AG08396 (cell line): ENCODE results near the gene BLCAP.
"Not testable (repeated sequence)": the region's sequence is repeated elsewhere in the genome, so short reads cannot be mapped to it uniquely, and the experiment has no call there.

Source experiments
- DNase-seq: peaks from one replicate; pipeline ENCODE4 v3.0.0; 2012; ENCODE audit warnings: low spot score, mixed read lengths

Gene BLCAP

DNA sequence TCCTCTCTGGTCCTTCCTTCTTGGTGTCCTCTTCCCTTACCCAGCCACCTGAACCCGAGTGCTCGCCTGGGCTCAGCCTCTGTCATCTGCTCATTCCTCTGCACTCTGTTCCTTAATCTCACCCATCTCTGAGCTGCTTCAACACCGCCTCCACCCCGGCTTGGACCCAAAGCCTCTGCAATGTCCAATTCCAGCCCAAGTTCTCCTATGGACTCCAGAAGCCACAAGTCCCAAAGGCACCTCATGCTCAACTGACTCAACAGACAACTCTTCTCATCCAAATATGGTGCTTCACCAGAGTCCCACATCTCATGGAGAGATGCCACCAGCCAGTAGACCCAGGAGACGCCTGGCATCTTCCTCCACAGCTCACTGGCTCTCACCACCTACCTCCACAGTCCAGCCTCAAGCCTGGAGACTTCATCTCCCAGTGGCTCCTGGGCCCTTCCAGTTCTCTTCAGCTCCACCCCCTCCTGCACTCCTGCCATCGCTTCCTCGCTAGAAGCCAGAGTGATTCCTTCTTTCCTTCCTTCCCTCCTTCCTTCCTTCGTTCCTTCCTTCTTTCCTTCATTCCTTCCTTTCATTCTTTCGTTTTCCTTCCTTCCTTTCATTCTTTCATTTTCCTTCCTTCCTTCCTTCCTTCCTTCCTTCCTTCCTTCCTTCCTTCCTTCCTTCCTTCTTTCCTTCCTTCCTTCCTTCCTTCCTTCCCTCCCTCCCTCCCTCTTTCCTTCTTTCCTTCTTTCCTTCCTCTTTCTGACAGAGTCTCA, 47.6 kb downstream of the BLCAP start:
- DNase-seq = no peak

DNA sequence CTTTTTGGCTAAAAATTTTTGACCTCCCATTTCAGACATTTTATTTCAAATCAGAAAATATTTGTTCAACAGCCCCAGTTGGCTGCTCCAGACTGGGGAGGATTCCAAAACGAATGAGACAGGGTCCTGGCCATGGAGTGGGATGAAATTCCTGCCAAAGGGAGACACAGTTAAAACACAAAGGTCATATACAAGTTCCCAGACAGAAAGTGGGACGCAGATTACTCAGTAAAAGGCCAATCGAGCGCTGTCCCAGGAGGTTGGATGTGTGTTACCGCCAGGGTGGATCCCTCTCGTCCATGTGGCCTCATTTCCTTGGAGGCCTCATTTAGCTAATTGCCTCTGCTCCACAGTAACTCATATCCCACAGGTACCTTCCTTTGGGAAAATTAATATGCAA, 48.4 kb downstream of the BLCAP start:
- DNase-seq = no peak

DNA sequence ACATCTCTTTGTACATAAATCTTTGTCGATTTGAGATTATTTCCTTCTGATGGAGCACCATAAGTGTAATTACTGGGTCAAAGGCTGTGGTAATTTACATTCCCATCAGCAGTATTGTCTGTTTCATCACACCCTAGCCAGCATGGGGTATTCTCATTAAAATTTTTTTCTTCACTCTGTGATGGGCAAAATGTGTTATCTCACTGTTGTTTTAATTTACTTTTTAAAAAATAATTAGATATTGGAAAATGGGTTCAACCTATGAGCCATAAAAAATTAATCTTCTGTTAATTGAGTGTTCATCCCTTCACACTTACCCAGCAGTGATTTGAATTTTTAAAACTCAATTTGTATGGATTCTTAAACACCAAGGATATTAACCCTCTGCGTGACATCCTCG, 50.6 kb downstream of the BLCAP start:
- no peak for DNase-seq

- no peak for DNase-seq
Observed at GRCh38 chr20:37475252-37475651, 52.4 kb downstream of the BLCAP start.

- no peak for DNase-seq
Observed at GRCh38 chr20:37474386-37474785, 53.3 kb downstream of the BLCAP start.

DNA sequence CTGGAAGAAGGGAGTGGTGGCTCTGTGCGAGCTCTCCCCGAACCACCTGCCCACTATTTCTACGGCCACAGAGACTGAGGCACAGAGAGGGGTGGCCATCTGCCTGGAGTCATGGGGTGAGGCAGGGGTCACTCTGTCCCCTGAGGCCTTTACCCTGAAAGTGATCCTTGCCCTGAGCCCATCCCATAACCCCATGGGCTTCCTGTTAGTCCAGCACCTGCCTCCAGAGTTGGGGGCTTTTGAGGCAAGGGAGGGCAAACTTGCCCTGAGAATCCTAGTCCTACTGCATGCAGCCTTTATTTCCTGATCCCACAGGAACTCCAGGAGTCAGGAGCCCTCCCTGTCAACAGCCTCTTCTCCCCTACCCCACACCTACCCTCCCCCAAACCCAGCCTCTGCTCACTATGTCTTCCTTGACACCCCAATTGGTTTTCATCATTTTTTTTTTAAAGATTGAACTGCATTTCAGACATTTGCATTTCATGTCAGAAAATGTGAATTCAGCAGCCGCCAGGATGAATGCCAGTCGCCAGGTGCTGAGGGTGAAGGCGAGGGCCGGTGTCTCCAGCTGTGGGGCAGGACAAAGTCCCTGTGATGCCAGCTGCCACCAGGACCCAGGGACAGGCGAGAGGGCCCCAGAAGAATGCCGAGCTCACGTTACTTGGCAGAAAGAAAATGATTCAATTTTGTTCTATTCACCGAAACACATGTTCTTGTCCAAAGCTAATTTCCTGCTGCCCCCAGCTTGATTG, 54.3 kb downstream of the BLCAP start:
- no peak for DNase-seq

DNA sequence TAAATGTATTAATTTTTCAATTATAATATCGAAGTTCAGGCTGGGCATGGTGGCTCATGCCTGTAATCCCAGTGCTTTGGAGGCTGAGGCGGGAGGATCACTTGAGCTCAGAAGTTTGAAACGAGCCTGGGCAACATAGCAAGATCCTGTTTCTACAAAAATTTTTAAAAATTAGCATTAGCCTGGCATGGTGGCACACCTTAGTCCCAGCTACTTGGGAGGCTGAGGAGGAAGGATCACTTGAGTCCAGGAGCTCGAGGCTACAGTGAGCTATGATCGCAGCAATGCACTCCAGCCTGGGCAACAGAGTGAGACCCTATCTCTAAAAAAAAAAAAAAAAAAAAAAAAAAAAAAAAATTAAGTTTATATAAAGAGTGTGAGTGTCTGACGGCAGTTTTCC, 55.2 kb downstream of the BLCAP start:
- not testable (repeated sequence) for DNase-seq

GRCh38 chr20:37471741-37472235, 55.9 kb downstream of the BLCAP start:
- DNase-seq = no peak

DNA sequence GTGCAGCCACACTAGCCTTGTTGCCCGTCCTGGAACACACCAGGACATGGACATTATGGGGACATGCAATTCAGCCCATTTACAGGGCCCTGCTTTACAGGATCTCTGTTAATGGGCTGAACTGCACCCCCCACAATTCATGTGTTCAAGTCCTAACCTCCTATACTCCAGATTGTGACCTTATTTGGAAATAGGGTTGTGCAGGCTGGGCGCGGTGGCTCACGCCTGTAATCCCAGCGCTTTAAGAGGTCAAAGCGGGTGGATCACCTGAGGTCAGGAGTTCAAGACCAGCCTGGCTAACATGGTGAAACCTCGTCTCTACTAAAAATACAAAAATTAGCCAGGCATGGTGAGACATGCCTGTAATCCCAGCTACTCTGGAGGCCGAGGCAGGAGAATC, 57.5 kb downstream of the BLCAP start:
- not testable (repeated sequence) for DNase-seq

- DNase-seq = no peak
Observed at GRCh38 chr20:37469531-37469930, 58.1 kb downstream of the BLCAP start.

GRCh38 chr20:37468886-37469285, 58.8 kb downstream of the BLCAP start:
- no peak for DNase-seq
